A673 (cell line): ENCODE measurements around the gene NMT1. TPM values are rescaled to one million over a fixed set of nuclear protein-coding genes. Genes with fewer than 3 reads are reported as not detected.
A peak's percentile ranks its signal among the peaks of the same experiment; 100 is the strongest.

ENCODE experiments used
- BruUV-seq: library from RNA; stranded (reverse); fragments of 400-500 nt; replicated peaks from 2 replicates; lab custom pipeline; 2021; lab: Mats Ljungman, UMichigan
- CTCF ChIA-PET: fragments of 300-600 bp; sonication (Branson Sonifier 250); formaldehyde crosslinking; loops from one replicate; lab custom pipeline; 2022; ENCODE audit warnings: antibody characterized with exemption; lab: Charles Lee
- POLR2A ChIA-PET: fragments of 300-600 bp; sonication (Branson Sonifier 250); formaldehyde crosslinking; loops from one replicate; lab custom pipeline; 2022; ENCODE audit warnings: antibody characterized with exemption; ENCODE audit not compliant: low non-redundant PET; lab: Charles Lee
- DNase-seq: peaks from one replicate; pipeline ENCODE4 v3.0.0-alpha.2; 2015; ENCODE audit warnings: low spot score
- H3K27ac ChIP-seq: fragments of 200-600 bp; sonication (generic); 2 replicates; pipeline ENCODE4 v1.5.1; 2016; ENCODE audit warnings: mixed run types, low read depth, mild to moderate bottlenecking, mixed read lengths, antibody characterized with exemption, low read length; ENCODE audit not compliant: poor library complexity, severe bottlenecking
- H3K27me3 ChIP-seq: fragments of 200-600 bp; sonication (generic); replicated peaks from 2 replicates; pipeline ENCODE4 v1.6.1; 2017; ENCODE audit warnings: mixed run types, low read depth, mild to moderate bottlenecking, mixed read lengths, antibody characterized with exemption, low read length; ENCODE audit not compliant: insufficient read depth, poor library complexity
- H3K36me3 ChIP-seq: fragments of 200-600 bp; sonication (generic); 2 replicates; pipeline ENCODE4 v1.6.1; 2016; ENCODE audit warnings: mixed run types, mild to moderate bottlenecking, mixed read lengths, antibody characterized with exemption, low read length; ENCODE audit not compliant: insufficient read depth, poor library complexity, severe bottlenecking
- H3K4me1 ChIP-seq: fragments of 200-600 bp; sonication (generic); 2 replicates; pipeline ENCODE4 v1.6.1; 2017; ENCODE audit warnings: mixed run types, mild to moderate bottlenecking, mixed read lengths, antibody characterized with exemption, low read length; ENCODE audit not compliant: insufficient read depth, poor library complexity, severe bottlenecking
- H3K4me3 ChIP-seq: fragments of 200-600 bp; sonication (generic); 2 replicates; pipeline ENCODE4 v1.5.1; 2016; ENCODE audit warnings: low read depth, mixed run types, mild to moderate bottlenecking, mixed read lengths, low read length; ENCODE audit not compliant: poor library complexity, severe bottlenecking
- H3K9me3 ChIP-seq: fragments of 200-600 bp; sonication (generic); 2 replicates; pipeline ENCODE4 v1.6.1; 2016; ENCODE audit warnings: mixed run types, low read depth, mild to moderate bottlenecking, mixed read lengths, antibody characterized with exemption, low read length; ENCODE audit not compliant: poor library complexity, severe bottlenecking
- CTCF ChIP-seq: fragments of 300-800, 200-600 bp; sonication (generic); conservative IDR thresholded peaks from 2 replicates; pipeline ENCODE4 v1.5.1; 2017; ENCODE audit warnings: low read depth, mild to moderate bottlenecking, antibody characterized with exemption, low read length, moderate library complexity, mixed read lengths
- EZH2 ChIP-seq: fragments of 200-600 bp; sonication (generic); IDR thresholded peaks from 2 replicates; pipeline ENCODE4 v1.6.1; 2017; ENCODE audit warnings: borderline replicate concordance, low read depth, mild to moderate bottlenecking, mixed read lengths, antibody characterized with exemption, low read length; ENCODE audit not compliant: poor library complexity, severe bottlenecking
- intact Hi-C: fragments of 100-400 bp; cut with micrococcal nuclease; formaldehyde crosslinking; loops from one replicate; pipeline ENCODE4 v1.10.0; 2022; ENCODE audit not compliant: unreplicated experiment
- total RNA-seq: library from RNA; stranded (reverse); gene quantifications from 2 replicates; pipeline ENCODE4 v1.2.3, GENCODE V29; 2021

The NMT1 gene
- total RNA-seq, 1 experiment from 2014 or later = 108 TPM

- DNase-seq = no peak
- Histone ChIP-seq H3K36me3 (no peaks in the 10 kb centered on the region), H3K4me3 (peak overlapping the region; percentile 15), H3K4me1 (peaks cover 20% of the 10 kb centered on the region), H3K27me3 (no peaks in the 10 kb centered on the region), H3K9me3 (no peaks in the 10 kb centered on the region), H3K27ac (peak overlapping the region; percentile 61)
- BruUV-seq = no TSS peak
- ChIA-PET CTCF (interaction anchor here (1.6 kb wide), 1 partner anchor 8 kb away, joined by 14 read pairs; the partner anchor contains the start of gene ACBD4), POLR2A (no interaction called here)
- TF ChIP-seq CTCF = no peak
- TF ChIP-seq EZH2 = no peak
- intact Hi-C loops = no loop called here
Observed at GRCh38 chr17:45143094-45143670, 82.1 kb downstream of the NMT1 start.

GRCh38 chr17:45143767-45144198 lies 82.7 kb downstream of the NMT1 start:
- TF ChIP-seq EZH2 (no peak), CTCF (no peak)
- peak overlapping the region; percentile 15 for H3K4me3 ChIP-seq
- peak overlapping the region; percentile 61 for H3K27ac ChIP-seq
- DNase-seq = peak; percentile 68
- no peaks in the 10 kb centered on the region for H3K9me3 ChIP-seq
- H3K4me1 ChIP-seq = peaks cover 20% of the 10 kb centered on the region
- H3K36me3 ChIP-seq = no peaks in the 10 kb centered on the region
- CTCF ChIA-PET = interaction anchor here (1.6 kb wide), 1 partner anchor 8 kb away, joined by 14 read pairs; the partner anchor contains the start of gene ACBD4
- intact Hi-C loops = no loop called here
- POLR2A ChIA-PET = interaction anchor here (0.6 kb wide), 1 partner anchor 1044 kb away, joined by 16 read pairs; no protein-coding TSS in a partner anchor
- no peaks in the 10 kb centered on the region for H3K27me3 ChIP-seq
- no TSS peak for BruUV-seq

GRCh38 chr17:45144199-45145034 lies 83.3 kb downstream of the NMT1 start:
- H3K4me3 ChIP-seq = peak overlapping the region; percentile 15
- ChIA-PET POLR2A (interaction anchor here (0.6 kb wide), 1 partner anchor 1045 kb away, joined by 16 read pairs; no protein-coding TSS in a partner anchor), CTCF (interaction anchor here (1.6 kb wide), 1 partner anchor 9 kb away, joined by 14 read pairs; the partner anchor contains the start of gene ACBD4)
- peaks cover 20% of the 10 kb centered on the region for H3K4me1 ChIP-seq
- TF ChIP-seq EZH2 (no peak), CTCF (no peak)
- no peaks in the 10 kb centered on the region for H3K36me3 ChIP-seq
- no peaks in the 10 kb centered on the region for H3K9me3 ChIP-seq
- intact Hi-C loops = no loop called here
- peak overlapping the region; percentile 61 for H3K27ac ChIP-seq
- DNase-seq = no peak
- no peaks in the 10 kb centered on the region for H3K27me3 ChIP-seq
- no TSS peak for BruUV-seq
